GM12874 (cell line): ENCODE measurements around the gene RCAN3.

Experiments used
- TF ChIP-seq, protein P1 (sequence below): IDR thresholded peaks from 2 replicates; pipeline ENCODE4 v1.5.1; 2011; ENCODE audit warnings: low read depth, mild to moderate bottlenecking, control low read depth, low read length, moderate library complexity; ENCODE audit not compliant: insufficient read depth

The RCAN3 gene

DNA sequence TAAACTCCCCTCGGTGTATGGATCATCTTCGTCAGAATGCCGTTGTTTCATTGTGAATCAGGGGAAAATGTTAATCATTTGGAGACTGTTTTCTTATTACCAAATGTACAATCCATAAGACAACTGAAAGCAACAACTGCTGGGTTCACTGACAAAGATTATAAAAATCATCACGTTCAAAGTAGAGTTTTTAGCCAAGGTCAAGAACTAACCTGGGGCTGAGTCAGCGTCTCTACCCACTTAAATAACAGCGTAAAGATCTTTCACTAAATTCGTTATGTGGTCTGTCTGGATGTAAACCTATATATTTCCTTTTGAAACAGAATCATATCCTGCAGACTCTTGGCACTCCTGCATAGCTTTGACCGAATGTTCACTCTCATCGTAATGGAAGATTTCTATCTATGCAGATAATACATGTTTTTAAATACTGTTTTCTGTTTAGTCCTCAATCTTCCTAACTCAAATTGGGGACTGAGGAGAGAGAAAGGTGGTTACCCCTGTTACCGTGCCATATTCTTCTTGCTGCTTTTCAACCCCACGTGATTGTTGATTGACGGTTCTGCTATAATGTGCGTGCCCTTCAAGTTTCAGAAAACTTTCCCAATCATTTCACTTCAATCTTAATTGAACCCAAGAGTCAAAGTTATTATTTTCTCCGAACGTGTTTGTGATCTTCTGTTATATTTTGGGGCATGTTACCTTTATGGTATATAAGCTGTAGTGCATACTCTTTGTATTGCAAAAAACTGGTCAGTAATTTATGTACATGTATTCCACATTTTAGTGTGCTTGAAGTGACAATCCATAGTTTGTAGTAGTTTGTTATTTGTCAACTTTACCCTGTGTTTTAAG lies 37.6 kb downstream of the RCAN3 start:
- TF ChIP-seq, protein P1, sequence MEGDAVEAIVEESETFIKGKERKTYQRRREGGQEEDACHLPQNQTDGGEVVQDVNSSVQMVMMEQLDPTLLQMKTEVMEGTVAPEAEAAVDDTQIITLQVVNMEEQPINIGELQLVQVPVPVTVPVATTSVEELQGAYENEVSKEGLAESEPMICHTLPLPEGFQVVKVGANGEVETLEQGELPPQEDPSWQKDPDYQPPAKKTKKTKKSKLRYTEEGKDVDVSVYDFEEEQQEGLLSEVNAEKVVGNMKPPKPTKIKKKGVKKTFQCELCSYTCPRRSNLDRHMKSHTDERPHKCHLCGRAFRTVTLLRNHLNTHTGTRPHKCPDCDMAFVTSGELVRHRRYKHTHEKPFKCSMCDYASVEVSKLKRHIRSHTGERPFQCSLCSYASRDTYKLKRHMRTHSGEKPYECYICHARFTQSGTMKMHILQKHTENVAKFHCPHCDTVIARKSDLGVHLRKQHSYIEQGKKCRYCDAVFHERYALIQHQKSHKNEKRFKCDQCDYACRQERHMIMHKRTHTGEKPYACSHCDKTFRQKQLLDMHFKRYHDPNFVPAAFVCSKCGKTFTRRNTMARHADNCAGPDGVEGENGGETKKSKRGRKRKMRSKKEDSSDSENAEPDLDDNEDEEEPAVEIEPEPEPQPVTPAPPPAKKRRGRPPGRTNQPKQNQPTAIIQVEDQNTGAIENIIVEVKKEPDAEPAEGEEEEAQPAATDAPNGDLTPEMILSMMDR: no peak

DNA sequence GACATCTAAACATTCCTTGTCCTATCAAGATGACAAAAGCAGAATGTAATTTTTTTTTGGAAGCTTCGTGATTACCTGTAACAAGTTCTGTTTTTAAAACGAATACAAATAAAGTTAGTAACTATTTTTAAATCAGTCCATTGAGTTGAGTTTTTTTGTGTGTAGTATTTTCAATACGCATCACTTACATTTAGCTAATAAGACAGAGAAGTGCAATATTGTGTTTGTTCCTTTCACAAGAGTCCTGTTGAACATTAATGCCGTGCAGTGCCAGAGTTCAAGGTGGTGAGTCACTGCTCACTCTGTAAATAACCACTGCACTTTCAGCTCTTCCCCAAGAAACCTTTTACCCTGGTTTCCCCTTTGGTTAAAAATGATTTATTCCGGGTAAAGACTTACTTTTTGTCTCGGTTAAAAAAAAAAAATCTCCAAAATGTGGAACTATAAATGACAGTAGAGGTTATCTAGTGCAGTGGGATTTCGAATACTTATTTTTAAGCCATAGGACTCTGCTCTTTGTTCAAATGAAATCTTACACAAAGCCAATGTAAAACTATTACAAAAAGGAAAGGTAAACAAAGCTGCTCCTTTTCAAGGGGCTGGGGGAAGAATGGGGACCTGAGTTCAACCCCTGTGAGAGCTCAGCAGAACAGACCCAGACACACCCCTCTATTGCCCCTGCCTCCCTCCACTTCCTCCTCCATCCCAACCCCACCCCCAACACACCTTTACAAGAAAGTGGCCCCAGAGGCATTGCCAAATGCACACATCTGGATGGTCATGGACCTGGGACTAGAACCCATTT lies 38.5 kb downstream of the RCAN3 start:
- TF ChIP-seq, protein P1: no peak

DNA sequence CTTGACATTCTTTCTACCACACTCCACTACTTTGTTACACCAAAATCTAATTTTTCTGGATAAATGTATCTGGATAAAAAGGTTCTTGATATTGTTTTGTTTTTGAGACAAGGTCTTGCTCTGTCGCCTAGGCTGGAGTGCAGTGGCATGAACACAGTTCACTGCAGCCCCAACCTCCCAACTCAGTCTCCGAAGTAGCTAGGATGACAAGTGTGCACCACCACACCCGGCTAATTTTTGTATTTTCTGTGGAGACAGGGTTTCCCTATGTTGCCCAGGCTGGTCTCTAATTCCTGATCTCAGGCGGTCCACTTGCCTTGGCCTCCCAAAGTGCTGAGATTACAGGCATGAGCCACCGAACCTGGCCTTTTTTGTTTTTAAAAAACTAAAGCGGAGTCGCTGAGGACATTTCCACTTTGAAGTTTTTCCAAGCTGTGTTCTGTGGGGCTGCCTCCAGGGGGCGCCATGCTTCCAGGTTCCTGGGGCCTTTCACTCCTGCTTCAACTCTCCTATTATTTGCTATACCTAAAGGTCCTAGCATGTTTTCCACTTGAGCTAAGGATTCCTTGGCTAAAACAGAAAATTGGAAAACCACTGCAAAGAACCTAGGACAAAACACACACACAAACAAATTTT lies 39.2 kb downstream of the RCAN3 start:
- TF ChIP-seq, protein P1: peak; percentile 55

DNA sequence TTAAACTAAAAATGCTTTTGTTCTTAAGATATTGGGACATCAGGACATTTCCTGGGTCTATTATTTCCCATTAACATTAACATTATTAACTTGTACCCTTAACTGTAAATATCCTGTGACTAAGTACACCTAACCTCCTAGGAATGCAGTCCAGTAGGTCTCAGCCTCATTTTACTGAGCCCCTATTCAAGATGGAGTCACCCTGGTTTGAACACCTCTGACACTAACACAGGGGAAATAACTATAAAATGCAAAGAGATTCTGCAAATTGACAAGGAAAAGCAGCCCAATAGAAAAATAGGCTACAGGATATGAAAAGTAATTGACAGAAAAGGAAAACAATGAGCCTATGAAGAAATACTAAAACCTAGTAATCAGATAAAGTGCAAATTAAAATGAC lies 41.6 kb downstream of the RCAN3 start:
- TF ChIP-seq, protein P1: no peak

DNA sequence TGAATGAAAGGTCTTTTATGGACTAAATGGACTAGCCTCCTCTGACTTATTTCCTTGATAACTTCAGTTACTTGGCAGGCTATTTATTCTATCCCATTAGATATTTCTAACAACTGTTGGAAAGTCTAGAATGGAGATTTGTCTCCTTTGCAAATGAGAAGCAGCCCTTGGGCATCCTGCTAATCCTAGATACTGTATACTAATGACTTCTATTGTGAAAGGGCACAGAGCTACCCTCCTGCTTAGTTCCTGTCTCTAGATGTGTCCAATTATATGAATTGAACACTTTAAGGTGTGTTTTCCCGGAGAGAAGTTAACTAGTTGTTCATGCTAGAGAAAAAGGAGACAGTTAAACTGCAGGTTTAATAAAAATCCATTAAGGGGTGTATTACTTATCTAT lies 43.0 kb downstream of the RCAN3 start:
- TF ChIP-seq, protein P1: no peak

DNA sequence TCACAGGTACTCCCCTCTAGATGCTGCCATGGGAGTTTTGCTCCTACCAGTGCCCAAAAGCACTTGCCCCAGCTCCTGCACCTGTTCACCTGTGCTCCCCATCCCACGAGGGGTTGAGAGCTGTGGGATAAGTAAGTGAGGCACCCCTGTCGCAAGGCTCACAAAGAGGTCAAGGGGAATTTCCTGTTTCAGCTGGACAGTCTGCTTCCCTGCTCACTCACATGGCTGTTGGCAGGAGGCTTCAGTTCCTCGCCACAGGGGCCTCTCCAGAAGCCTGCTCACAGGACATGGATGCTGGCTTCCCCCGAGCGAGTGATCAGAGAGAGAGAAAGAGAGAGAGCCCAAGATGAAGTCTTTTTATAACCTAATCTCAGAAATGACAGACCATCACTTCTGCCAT lies 44.6 kb downstream of the RCAN3 start:
- TF ChIP-seq, protein P1: no peak

DNA sequence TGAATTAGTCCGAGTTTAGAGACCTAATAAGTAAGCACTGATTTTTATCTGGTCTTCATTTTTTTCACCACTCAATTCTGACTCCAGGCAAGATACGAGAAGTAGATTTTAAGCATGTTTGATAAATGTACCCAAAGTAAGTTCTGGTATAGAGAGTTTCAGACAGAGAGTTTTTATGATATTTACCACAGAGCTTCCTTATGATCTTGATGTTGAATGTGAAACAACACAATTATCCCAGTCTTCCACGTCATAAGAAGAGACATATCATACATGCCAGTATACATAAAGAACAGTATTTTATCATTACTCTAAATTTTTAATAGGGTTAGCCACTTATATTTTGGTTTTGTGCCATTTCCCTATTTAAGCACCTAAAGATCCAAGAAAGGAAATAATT lies 45.4 kb downstream of the RCAN3 start:
- TF ChIP-seq, protein P1: no peak
